Stromal cell of bone marrow (primary cell): Measurements from ENCODE around the gene DENND1A.
"Not testable (repeated sequence)": the region's sequence is repeated elsewhere in the genome, so short reads cannot be mapped to it uniquely, and the experiment has no call there.

Experiments used
- DNase-seq: peaks from one replicate; pipeline ENCODE4 v3.0.0-alpha.2; 2012; ENCODE audit warnings: low read depth

DENND1A gene

DNA sequence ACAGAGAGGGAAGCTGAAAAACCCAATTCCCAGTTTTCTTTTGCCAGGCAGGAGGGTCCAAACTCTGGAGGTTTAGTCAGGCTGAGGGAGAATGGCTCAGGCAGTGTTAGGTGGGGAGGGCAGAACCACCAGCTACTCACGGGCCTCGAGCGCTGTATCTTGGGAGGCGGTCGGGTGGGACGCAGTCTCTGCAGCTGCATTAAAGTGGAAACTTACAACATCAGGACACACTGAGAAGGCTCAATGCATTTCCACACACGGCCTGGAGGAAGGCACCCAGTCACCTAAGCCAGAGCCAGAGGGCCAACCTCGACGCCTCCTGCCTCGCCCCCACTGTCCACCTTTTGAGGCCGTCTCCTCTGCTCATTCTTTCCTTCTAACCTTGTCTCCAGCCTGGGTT is 518.3 kb downstream of the DENND1A start:
- DNase-seq = no peak

DNA sequence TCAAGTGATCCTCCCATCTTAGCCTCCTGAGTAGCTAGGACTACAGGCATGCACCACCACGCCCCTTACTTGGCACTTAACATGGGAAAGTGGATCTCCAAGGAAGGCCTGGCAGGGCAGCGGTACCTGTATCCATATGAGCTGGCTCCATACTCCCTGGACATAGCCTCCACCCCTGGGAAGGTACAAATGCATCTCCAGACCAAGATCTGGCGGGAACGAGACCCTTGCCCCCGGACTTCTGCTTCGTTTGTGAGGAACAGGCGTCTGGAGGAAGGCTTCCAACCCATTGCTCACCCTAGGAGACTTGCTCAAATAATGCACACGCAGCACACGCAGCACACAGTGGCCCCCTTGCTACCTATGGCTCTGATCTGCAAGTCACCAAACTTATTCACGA is 518.7 kb downstream of the DENND1A start:
- DNase-seq = no peak

DNA sequence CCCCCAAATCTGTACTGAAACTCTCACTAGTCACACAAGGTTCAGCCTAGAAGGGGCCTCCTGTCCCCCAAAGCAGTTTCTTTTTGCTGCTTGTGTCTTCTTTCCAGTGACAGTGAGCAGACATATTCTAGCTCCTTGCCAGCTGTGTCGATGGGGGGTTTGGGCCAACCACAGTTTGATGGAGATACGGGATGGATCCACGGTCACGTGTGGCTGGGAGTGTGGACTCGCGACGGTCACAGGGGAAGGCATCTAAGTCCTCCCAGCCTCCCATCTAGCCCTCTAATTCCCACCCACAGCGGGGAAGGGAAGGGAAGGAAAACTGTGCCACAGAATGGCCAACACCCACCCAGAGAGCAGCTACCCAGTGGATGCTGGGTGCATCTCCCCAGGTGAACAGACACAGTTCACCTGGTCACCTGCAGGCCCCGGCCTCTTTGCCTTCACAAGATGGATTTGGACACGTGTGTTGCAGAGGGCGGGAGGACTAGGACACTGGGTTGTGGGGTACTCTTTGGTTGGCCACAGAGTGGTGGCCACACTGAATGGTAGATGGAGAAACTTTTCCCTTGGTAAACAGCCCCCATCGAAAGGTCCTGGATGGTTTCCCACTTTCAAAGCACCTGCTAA is 519.5 kb downstream of the DENND1A start:
- no peak for DNase-seq

DNA sequence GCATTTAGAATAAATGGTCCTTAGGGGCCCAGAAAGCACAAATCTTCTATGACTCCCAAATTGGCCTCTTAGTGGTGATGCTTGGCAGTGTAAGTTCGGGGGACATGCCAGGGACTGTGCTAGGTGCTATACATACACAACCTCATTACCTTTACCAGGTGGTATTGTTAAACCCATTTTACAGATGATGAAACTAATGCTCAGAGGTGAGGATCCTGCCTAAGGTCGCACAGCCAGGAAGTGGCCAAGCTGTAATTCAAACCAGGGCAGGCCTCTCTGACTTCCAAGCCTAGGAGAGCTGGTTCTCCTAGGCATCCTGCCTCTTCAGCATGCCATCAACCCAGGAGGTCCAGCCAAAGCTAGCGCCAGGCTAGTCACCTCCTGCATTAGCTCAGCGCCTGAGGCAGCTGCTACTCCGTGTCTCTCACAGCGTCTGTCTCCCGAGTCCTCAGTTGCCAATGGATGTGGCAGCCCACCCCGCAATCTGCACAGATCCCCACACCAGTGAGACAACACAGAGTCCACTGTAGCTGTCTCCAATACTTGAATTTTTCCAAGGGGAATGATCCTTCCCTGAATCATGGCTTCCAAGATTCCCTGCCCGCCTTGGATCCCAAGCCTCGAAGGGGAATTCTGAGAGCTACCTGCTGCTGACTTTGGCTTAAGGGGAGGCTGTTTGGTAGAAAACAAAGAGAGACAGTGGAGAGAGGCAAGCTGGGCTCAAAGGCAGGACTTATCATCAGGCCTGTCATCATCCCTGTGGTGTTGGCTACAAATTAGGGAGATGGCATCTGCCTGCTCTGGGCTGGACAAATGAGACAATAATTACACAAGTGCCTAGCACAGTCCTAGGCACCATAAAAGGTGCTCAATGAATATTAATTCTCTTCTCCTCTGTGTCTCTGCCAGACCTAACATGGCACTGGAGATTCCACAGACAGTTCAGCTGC is 521.3 kb downstream of the DENND1A start:
- no peak for DNase-seq

DNA sequence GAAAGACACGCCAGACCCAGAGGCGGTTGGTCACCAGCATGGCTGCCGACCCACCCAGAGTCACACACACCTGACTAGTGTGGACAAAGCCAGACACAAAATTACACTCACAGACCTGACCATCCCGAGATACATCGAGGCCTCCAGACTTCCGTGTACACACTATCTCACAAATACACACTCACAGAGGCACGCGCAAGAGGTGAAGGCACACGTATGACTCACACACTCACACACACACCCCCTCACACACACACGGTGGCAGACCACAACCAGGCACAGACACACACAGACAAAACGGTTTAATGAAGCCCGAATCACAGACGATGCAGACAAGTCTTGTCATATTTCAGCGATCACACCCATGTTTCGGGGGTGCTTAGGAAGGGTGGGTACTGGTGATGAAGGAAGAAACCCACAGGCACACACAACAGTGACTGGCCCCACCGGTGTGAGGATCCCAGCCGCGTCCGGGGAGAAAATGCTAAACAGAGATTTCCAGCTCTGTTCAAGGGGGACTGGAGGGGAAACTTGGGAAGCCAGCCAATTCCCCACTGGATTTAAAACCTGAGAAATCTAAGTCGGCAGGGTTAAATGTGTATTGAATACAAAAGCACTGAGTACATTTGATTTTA is 522.6 kb downstream of the DENND1A start:
- no peak for DNase-seq

DNA sequence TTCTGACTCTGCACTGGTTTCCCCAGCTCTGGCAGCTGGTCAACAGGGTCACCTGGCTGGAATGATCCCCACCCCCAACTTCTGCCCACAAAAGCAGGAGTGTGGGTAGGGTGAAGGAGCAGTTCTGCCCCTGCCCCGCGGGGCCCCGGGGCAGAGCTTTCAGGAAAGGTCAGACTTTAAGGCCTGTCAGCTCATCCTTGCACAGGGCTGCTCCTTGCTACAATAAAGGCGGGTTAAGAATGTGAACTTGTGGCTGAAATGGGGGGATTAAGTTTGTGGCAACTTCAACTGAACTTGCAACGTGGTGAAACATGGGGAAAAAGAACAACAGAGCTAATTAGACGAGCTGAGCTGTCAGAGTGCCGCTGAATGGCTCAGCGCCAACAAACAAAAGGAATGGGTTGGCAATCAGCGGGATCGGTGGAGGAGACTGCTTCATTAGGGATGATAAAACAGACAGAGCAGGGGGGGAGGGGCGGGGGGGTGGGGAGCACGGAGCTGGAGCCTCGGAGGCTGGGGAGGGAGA is 523.2 kb downstream of the DENND1A start:
- no peak for DNase-seq

DNA sequence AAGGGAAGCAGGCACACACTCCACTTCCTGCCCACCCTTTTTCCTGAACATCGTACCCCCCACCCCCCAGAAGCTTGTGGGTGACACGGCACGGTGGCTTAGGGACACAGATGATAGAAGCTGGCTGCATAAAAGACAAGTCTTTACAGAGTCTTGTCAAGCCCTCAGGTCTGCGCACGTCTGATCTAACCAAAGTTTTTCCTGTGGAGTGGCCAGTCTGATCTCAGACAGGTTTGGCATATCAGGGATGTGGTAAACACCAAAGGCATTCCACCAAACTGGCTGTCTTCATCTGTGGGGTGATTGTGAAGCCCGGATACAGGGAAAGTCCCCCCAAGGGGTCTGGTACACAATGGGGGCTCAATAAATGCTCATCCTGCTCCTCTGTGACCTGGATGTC is 523.9 kb downstream of the DENND1A start:
- no peak for DNase-seq

DNA sequence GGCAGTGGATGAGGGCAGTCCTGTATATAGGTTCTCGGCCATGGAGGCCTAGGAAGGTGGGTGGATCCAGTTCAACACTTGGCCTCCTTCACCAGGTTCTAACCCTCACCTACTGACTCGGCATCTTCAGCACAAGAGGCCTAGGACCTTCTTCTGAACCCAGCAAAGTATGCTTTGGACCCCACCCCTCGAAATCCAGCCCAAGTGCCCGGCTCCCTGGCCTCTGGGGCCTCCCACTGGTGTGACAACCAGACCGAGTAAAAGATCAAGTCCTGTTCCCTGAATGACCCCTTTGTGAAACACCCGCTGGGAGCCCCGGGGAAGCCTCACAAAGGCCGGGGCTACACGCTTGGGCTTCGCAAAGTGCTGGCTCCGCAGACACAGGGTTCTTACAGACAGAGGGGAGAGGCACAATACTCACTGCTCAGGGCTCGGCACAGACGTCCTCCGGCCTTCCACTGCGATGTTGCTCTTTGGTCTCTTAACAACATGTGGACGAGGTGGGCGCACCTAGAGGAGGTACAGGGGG is 526.9 kb downstream of the DENND1A start:
- no peak for DNase-seq

DNA sequence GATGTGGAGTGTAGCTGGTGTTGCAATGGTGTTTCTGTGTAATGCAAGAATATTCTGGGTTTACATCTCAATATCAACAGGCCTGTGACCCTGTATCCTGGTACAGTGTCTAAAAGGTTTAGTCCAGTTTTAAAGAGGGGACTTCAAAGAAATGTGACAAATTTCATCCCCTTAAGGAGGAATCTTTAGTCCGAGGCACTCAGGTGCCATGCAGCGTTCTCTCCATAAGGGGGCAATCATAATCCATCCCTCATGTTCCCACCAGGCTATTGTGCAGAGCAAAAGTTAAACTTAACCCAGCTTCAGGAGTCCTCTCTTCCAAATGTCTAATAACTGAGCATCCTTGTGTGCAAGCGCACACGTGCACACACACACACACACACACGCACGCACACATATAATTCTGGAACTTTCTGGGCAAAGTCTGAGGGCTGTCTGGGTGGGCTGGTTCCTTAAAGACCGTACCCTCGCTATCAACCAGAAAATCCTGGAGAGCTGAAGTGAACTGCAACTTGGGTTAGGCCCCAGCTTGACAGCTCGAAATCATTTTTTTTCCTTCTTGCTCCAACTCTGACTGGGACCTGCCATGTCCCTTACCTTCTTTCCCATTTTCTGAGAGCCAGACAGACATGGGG is 527.9 kb downstream of the DENND1A start:
- DNase-seq = no peak

DNA sequence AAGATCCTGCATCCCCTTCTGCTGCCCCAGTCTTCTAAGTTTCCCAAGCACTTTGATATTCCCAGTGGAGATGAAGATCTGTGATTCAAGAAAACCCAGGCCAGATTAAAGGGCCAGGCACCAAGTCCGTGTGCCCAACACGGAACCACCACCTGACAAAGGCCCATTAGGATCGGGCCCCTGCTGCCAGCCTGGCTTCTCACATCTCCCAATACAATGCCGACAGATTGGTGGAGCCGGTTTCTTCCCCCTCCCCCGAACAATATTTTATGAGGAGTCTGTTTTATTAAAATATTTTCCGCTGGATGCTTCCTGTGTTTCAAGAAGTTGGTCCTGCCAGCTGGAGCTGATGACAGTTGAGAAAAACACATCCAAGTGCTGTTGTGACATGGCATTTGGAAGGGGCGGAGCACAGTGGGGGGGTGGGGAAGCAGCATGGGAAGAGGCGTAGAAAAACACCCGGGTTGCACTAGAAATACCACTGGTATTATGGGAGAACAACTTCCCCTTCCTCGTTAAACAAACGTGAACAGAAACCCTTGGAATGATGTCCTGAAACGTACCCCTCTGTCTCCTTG is 528.9 kb downstream of the DENND1A start:
- DNase-seq = no peak

DNA sequence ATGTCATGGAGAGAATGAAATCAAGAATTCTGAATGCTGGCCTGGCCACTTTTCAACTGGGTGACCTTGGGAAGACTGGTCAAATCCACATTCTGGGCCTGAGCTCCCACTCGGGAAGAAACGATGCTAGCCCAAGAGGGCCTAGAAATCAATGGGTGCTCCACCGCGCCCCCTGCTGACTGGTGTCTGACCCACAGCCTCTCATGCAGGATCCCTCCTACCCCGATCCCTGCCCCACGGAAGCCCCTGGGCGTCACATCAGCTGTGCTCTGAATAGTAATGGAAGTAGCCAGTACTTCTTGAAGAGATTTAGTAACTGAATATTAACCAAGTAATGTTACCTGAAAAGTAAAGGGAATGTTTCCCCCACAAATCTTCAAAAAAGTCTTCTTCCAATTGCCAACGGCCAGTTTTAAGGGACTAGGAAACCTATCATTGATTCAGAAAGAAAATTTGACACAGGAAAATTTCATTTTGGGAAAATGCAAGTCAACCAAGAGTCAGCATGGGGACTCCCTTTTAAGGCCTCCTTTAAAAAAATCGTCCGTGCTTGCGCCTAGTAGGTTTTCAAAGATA is 530.0 kb downstream of the DENND1A start:
- DNase-seq = no peak

DNA sequence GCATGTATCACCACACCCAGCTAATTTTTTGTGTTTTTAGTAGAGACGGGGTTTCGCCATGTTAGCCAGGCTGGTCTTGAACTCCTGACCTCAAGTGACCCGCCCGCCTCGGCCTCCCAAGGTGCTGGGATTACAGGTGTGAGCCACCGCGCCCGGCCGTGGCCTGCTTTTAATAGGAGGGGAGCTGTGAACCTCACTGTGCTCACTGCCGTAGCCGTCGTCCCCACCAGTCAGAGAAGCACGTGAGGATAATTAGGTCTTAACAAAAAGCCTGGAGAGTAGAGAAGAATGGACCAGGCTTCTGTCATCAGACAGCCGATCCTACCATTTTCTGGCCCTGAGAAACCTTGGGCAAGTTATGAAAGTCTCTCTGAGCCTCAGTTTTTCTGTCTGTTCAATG is 531.0 kb downstream of the DENND1A start:
- not testable (repeated sequence) for DNase-seq

DNA sequence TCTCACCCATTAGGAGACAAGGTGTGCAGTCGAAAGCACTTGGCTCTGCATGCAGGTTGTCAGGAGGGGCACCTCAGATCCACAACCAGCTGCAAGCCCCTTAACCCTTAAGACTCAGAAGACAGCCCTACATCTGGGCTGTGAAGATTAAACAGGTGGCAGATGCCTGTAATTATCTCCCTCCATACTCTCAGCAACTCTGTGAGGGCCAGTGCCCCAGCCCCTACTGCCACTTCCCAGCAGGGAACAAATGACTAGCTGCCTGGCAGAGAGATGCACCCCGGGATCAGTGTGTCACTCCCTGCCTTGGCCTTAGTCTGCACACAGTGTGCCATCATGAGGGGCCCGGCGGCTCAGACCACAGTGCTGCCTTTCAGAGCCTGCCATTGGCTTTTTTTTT is 532.0 kb downstream of the DENND1A start:
- no peak for DNase-seq

DNA sequence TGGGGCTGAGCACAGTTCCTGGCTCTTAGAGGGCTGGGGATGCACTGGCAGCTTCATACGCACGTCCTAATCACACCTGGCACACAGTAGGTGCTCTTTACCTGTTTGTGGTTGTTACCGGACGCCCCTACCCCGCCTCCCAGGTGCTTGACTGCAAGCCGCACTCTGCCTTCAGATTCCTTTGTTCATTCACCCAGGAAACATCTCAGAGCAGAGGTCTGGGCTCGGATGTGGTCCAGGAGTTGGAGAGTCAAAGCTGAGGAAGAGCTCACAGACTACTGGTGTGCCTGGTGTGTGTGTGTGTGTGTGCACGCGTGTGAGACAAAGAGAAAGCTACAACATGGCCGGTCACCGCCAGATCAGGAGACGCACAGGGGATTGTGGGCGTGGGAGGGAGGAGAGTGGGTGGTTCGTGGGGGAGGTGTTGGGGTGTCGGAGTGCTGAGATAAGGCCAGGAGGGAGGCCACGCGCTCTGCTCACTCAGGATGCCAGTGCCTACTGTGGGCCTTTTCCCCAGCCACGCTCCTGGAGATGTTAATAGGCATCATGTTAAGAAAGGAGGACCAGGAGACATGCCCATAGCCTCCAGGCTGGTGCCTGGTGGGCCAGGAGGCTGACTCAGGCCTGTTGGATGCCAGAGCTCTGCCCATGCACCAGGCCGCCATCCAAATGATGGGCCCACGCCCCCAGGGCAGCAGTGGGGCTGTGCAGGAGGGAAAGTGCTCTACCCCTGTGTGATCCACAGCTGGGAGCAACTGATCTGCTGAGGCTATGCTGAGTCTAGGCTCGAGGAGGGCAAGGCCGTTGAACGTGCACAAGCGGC is 534.0 kb downstream of the DENND1A start:
- no peak for DNase-seq

DNA sequence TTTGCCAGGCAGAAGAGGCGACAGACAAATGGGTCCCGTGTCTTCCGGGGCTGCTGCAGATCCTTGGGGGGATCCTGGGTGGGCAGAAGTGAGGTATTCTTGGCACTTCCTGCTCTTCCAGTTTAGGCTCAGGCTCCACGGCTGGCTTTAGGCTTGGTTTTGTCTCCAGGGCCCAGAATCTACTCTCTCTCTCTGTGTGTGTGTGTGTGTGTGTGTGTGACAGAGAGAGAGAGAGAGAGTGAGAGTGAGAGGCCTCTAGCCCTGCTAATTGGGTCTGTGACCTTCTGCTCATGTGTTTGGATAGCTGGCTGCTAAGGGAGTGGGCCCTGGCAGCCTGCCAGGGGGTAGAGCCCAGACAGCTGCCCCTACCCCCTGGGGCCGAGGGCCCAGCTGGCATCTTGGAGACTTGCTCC is 534.6 kb downstream of the DENND1A start:
- no peak for DNase-seq

DNA sequence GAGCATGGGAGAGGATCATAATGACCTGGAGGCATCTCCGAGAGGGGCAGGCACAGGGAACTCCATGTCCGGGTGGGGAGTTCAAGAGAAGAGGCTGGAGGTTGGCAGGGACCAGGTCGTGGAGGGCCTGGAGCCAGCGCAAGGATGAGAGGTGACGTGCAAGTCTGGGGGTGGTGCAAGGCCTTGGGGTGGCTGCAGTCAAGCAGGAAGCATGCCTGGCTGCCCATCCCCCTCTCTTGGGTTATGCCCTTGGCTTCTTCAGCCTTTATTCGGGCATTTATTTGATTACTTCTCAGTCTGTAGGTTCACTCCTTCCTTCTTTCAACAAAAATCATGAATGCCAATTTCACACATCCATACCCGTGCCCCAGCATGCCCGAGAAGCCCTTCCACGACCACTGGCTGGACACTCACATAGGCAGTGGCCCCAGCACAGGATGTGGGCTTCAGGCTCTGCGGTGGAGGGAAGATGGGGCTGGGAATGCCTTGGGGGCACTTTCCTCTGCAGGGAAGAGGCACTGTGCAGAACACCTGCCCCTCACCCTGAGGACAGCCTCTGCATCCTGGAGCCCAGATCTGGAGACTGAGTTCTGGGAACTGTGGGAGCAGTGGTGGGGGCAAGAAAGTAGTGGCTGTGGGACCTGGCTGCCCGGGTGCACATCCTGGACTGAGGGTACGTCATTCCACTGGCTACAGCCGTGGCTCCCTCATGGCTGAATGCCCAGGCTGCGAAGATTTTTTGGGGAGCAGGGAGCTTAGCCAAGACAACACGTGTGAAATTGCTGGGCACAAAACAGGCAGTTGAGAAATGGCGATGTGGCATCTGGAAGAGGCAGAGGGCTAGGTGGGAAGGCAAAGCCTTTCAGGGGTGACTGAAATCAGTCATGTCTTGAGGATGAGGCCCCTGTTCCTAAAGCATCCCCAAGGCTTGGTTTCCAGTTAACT is 535.4 kb downstream of the DENND1A start:
- DNase-seq = no peak

DNA sequence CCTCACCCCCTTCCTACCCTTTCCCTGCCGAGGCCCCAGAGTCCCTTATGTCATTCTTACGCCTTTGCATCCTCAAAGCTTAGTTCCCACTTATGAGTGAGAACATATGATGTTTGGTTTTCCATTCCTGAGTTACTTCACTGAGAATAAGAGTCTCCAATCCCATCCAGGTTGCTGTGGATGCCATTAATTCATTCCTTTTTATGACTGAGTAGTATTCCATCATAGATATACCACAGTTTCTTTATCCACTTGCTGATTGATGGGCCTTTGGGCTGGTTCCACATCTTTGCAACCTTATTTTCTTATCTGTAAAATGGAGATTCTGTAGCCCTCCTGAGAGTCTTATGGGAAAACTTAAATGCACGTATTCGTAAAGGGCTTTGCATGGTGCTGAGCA is 537.1 kb downstream of the DENND1A start:
- DNase-seq = no peak

DNA sequence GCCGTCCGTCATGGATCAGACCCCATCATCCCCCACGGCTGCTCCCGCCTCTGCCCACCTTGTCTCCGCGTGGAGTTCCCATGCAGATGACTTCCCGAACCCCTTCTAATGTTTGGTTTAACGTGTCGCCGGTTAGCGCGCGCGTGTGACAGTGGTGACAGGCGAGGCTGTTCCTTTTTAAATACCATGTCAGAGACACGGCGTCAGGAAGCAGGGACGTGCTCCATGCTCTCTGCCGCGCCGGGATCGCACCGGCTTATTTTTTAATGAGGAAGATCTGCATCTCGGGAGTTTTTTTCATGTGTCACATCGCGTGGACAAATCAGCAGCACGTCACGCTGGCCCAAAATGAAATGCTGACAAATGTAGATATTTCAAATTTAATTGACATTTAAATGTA is 538.0 kb downstream of the DENND1A start:
- no peak for DNase-seq

DNA sequence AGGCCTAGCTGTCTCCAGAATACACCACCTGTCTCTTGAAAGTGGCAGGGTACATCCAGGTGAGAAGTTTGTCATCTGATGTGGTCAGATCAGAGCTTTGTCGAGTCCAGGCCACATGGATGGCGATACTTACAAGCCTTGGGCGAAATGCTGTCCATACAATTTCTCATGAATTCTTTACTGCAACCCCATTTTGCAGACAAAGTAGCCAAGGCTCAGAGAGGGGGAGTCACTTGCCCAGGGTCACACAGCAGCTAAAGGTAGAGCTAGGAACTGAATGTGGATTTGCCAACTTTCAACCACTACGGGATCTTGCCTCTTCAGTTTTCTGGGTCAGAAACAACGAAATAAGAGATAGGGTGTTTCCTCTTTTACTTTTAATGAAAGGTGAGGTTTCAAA is 538.7 kb downstream of the DENND1A start:
- DNase-seq = no peak
